ENCODE measurements around the gene CPEB4.

The CPEB4 gene

GRCh38 chr5:173984218-173984617, 96.1 kb downstream of the CPEB4 start:
- no peak for DNase-seq (ENCODE audit: low read depth)

GRCh38 chr5:173988554-173989431, 100.6 kb downstream of the CPEB4 start, which contains the start of gene C5orf47:
C5orf47 (plus strand) TSS chr5:173989170; CDS start chr5:173989264, 94 bp downstream.
- no peak for DNase-seq (ENCODE audit: low read depth)

GRCh38 chr5:173989432-173990082, 101.4 kb downstream of the CPEB4 start:
- no peak for DNase-seq (ENCODE audit: low read depth)

- no peak for DNase-seq (ENCODE audit: low read depth)
These were observed 109.2 kb downstream of the CPEB4 start for GRCh38 chr5:173997331-173997730.

- DNase-seq (ENCODE audit: low read depth) = no peak
These were observed 110.4 kb downstream of the CPEB4 start for GRCh38 chr5:173998531-173998930.

- DNase-seq (ENCODE audit: low read depth) = no peak
These were observed 111.9 kb downstream of the CPEB4 start for GRCh38 chr5:174000076-174000475.

GRCh38 chr5:174003795-174004194, 115.6 kb downstream of the CPEB4 start:
- DNase-seq (ENCODE audit: low read depth) = no peak

- no peak for DNase-seq (ENCODE audit: low read depth)
These were observed 120.8 kb downstream of the CPEB4 start for GRCh38 chr5:174008922-174009321.

GRCh38 chr5:174010365-174010764, 122.2 kb downstream of the CPEB4 start:
- DNase-seq (ENCODE audit: low read depth) = no peak

GRCh38 chr5:174011441-174011840, 123.3 kb downstream of the CPEB4 start:
- DNase-seq (ENCODE audit: low read depth) = no peak

Measured in HS-5 (cell line).